ENCODE data around the gene VPS25.

GRCh38 chr17:42750739-42751344 is 22.4 kb upstream of the VPS25 start:
- peak; percentile 84 for TF ChIP-seq POLR2AphosphoS5 (IDR thresholded peaks at IDR 0.05; ENCODE audit: control insufficient read depth, insufficient read depth, low read depth, low read length)
- peak; percentile 88; the same call in 1 of the 2 replicates for TF ChIP-seq EP300 (IDR thresholded peaks at IDR 0.05; ENCODE audit: low read length)
- TF ChIP-seq, protein P1, sequence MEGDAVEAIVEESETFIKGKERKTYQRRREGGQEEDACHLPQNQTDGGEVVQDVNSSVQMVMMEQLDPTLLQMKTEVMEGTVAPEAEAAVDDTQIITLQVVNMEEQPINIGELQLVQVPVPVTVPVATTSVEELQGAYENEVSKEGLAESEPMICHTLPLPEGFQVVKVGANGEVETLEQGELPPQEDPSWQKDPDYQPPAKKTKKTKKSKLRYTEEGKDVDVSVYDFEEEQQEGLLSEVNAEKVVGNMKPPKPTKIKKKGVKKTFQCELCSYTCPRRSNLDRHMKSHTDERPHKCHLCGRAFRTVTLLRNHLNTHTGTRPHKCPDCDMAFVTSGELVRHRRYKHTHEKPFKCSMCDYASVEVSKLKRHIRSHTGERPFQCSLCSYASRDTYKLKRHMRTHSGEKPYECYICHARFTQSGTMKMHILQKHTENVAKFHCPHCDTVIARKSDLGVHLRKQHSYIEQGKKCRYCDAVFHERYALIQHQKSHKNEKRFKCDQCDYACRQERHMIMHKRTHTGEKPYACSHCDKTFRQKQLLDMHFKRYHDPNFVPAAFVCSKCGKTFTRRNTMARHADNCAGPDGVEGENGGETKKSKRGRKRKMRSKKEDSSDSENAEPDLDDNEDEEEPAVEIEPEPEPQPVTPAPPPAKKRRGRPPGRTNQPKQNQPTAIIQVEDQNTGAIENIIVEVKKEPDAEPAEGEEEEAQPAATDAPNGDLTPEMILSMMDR (IDR thresholded peaks at IDR 0.05 in 2 of 3, conservative IDR thresholded peaks at IDR 0.05 in 1 of 3; ENCODE audit: insufficient read depth in 2 of 3, low read depth in 1 of 3, low read length in 3 of 3), result no peak
- TF ChIP-seq SP2 (IDR thresholded peaks at IDR 0.05; ENCODE audit: extremely low read depth, low read depth, low read length, poor library complexity, severe bottlenecking), result no peak
- TF ChIP-seq SIN3A (IDR thresholded peaks at IDR 0.05; ENCODE audit: borderline replicate concordance in 2 of 2, control insufficient read depth in 1 of 2, low read depth in 2 of 2, low read length in 2 of 2), result peak in 1 of 2 experiments; percentile 17; a peak in 1 of 4 replicates
- TF ChIP-seq, protein P2, sequence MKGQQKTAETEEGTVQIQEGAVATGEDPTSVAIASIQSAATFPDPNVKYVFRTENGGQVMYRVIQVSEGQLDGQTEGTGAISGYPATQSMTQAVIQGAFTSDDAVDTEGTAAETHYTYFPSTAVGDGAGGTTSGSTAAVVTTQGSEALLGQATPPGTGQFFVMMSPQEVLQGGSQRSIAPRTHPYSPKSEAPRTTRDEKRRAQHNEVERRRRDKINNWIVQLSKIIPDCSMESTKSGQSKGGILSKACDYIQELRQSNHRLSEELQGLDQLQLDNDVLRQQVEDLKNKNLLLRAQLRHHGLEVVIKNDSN (CRISPR knock-in tag; IDR thresholded peaks at IDR 0.05), result no peak
- no peak for TF ChIP-seq ZNF121 (CRISPR knock-in tag; conservative IDR thresholded peaks at IDR 0.05)
- TF ChIP-seq, protein P3, sequence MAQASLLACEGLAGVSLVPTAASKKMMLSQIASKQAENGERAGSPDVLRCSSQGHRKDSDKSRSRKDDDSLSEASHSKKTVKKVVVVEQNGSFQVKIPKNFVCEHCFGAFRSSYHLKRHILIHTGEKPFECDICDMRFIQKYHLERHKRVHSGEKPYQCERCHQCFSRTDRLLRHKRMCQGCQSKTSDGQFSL (CRISPR knock-in tag; IDR thresholded peaks at IDR 0.05), result no peak
- TF ChIP-seq, protein P3 (tag; IDR thresholded peaks at IDR 0.05), result no peak
